ENCODE data around the gene NIN.
A peak's percentile ranks its signal among the peaks of the same experiment; 100 is the strongest.

NIN gene

GRCh38 chr14:50758305-50758704 is 72.7 kb downstream of the NIN start:
- DNase-seq: no peak

DNA sequence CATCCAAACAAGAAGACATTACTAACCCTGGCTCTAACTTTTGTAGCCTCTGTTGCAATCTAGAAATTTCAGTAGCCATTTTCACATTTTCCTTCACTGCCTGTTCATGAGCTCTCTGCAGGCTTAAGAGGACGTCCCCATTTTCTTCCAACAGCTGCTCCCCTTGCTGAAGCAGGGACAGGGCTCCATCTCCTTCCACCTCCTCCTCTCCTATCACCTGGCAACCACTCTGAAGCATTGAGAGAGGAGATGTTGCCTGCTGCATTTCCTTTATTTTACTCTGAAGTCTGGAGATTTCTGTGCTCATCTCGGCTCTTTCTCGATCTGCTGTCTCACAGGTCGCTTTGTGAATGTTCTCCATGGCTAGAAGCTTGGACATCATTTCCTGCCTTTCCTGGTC is 73.3 kb downstream of the NIN start:
- no peak for DNase-seq

GRCh38 chr14:50756300-50756699 is 74.7 kb downstream of the NIN start:
- DNase-seq: peak; percentile 26 to 36

DNA sequence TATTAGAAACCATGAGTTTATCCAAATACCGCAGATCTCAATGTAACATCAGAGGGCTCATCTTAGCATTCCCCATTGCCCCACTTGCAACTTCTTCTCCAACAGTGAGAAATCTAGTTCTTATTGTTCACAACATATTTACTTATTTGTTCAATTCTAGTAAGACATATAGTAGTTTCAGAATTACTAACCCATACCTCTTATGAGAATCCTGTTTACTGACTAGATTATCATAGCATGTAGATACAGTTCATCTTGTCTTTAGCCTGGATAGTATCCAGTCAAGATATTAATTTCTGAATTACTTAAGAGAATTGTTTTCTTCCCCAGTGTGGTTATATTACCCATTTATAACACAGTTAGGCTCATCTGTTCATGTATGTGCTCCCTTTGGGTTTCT is 80.6 kb downstream of the NIN start:
- DNase-seq: no peak

- no peak for DNase-seq
These were observed 85.4 kb downstream of the NIN start for GRCh38 chr14:50745401-50746058.

DNA sequence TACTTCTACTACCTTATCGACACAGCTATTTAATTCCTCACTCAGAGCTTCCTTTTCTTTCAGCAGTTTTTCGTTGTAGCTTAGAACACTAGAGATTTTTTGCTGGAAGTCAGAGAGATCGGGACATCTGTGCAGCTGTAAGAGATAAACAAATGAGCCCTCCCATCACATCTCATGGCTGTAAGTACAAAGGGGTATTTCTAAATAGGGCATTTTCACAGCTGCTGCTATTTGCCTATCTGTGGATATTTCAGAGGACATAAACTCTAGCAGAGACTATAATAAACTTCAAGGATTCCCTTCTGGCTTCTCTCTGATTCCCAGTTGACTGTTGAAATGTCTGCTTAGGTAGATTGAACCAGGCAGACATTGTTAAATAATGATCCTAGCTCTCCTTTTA is 86.7 kb downstream of the NIN start:
- no peak for DNase-seq

GRCh38 chr14:50741567-50741966 is 89.4 kb downstream of the NIN start:
- no peak for DNase-seq

DNA sequence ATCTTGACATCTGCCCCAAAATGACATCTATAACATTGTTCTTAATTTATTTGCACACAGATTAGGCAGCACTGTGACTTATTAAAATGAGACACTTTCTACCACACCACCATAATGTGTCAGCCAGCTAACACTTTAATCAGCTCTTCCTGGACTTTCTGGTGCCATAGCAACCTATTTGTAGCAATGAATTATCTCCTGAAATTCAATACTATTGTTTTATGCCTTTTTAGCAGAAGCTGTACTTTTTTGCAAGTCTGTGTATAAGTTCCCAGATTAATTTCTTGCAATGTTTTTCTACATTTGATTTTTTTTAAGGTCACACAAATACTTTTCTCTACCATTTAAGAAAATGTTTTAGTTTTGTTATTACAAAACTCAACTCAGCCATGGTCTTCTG is 90.1 kb downstream of the NIN start:
- DNase-seq: no peak

DNA sequence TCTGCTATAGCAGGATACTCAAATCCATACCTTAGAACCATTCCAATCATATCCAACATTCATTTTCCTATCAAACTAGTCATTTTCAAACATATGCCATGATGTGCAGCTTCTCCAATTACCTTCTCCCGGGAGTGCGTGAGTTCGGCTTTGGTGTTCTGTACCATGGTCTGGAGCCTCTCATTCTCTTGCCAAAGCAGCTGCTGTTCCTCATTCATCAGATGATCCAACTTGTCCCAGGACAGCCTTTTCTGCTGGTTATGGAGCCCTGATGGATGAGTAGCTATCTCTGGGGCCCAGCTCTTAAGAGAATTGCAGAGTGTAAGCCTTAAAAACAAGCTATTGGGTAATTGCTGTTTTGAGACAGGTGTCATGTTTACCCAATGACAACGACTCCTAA is 91.8 kb downstream of the NIN start:
- DNase-seq: no peak

DNA sequence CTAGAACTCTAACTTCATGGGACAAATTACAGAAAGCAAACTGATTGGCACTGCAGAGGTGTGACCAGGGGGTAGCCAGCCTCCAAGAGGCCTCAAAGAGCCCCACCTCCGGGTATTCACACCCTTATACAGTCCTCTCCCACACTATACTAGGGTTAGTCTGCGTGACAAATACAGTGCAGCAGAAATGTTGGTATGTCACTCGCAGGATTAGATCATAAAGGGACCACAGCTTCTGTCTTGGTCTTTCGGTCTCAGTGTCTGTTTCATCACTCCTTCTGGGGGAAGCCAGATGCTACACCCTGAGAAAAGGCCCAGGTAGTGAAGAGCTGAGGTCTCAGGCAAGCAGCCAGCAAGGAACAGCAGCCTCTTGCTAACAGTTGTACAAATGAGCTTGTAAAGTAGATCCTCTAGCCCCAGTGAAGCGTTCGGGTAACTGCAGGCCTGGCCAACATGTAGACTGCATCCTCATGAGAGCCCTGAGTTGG is 94.0 kb downstream of the NIN start:
- DNase-seq: no peak

- no peak for DNase-seq
These were observed 95.8 kb downstream of the NIN start for GRCh38 chr14:50734950-50735695.

GRCh38 chr14:50733494-50733893 is 97.5 kb downstream of the NIN start:
- DNase-seq: no peak

DNA sequence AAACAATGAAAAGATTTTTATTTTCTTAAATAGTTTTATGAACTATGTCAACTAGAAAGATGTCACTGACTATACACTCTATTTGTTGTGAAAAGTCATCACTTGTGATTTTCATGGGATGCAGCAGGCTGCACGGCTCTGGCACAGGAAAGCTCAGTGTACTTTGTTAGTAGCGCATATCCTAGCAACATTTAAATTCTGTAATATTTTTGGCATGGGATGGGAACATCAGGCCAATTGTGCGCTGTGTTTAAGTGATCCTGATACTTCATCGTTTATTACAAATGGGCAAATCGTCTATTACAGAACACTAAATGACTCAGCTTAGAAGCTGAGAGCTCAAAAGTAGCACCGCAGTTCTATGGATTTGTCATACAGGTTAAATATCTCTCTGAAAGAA is 102.1 kb downstream of the NIN start:
- DNase-seq: no peak

DNA sequence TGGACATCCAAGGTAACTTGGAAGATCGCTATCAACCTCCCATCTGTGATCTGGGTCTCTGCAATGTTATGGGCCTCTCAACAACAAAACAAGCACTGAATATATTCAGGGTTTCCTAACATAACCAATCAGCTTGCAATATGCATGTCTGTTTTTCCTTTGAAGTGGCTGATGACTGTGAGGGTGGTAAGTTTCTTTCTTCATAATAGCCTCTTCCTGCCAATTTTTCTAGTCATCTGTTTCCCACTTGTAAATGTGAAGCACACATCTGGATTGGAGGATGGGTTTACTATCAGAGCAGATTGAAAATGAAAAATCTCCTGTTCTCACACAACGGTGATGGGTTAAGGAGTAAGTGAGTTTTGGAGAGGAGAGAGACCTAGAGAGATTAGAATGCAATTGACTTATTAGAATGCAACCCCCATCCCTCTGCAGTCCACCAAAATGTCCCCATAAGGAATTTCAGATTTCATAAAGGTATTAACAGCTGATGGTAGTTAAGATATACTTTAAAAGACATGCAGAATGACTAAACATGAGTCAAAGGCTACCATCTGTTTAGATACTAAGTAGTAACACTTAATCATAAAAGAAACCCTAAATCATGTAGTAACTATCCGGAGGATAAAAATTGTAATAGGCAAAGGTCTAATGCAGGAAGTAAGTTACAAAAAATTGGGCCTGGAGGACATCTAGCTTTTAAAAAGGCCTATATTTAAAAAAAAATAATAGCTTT is 104.4 kb downstream of the NIN start:
- no peak for DNase-seq

- no peak for DNase-seq
These were observed 105.2 kb downstream of the NIN start for GRCh38 chr14:50725761-50726160.

DNA sequence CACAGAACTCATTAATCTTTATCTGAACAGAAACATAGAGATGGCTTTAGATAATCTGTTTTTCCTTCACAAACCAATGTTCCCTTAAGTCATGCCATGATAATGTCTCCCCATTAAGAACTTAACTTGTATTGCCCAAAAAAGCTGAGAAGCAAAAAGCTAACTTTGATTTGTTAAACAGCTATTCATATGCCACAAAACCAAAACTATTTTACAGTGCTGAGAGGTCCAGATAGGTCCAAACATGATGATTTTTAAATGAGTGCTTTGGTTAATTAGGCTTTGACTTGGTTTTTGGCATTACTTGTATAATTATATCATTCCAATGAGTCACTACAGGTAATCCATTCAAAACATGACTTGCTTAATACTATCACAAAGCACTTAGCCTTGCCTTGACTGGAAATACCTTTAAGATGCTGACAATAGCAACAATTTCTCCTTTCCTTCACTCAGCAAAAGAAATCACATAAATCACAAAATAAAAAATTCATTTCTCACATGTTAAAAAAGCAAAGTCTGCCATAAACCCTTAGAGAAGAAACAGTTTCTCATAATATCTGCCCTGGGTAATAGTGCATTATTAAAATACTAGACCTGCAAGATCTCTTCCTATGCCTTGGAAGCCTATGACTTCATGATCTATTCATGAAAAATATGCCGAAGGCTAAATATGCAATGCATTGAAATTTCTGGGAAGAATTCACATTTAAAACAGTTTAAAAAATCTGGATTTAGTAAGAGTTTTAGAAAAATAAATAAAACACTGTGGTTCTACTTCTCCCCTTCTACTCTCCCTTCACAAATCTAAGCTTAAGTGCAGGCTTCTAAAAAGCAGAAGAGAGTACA is 110.8 kb downstream of the NIN start:
- no peak for DNase-seq

DNA sequence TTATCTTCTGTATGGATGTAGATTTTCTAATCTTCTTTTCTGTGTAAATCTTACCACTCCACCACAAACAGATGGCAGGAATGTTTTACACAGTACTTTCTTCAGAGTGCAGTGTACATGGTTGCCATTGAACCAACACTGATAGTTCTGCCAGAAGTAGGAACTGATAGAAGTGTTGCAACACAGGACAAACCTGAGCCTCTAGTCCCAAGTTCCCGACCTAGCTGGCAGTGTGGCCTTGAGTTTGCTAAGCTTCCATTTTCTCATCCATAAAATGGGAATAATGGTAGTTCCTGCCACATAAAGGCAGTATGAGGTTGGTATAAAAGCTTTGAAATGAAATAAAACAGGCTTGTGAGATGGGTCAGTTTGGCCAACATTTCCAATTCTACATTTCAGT is 112.0 kb downstream of the NIN start:
- DNase-seq: no peak

- DNase-seq: no peak
These were observed 113.2 kb downstream of the NIN start for GRCh38 chr14:50717811-50718210.

DNA sequence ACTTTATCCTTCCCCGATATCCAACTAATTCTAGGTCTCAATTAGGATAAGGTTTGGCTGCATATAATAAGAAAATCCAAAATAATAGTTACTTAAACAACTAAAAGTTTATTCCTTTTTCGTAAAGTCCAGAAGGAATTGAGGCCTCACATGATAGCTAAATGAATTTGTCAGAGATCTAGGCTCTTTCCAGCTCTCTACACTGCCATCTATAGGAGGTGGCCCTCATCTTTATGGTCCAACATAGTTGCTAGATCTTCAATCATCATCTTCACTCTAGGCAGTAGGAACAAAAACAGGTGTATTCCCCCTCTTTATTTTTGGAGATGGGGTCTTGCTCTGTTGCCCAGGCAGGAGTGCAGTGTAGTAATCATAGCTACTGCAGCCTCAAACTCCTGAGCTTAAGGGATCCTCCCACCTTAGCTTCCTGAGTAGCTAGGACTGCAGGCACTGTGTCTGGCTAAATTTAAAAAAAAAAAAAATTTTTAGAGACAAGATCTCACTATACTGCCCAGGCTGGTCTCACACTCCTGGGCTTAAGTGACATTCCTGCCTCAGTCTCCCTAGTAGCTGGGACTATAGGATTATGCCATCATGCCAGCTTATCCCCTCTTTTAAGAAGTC is 116.4 kb downstream of the NIN start:
- peak; percentile 31 to 75 for DNase-seq

DNA sequence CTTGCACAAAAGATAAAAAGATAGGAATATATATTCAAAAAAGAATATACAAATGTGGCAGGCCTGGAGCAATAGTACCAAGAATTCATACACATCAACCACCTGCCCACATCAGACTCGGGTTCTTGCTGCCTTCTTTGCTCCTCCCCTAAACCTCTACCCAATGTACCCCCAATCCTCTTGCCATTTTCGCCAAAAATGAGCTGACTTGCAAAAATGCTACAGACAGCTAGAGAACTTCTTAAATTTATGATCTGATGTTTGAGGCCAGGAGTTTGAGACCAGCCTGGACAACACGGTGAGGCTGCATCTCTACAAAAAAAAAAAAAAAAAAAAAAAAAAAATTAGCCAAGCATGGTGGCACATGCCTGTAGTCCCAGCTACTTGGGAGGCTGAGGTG is 119.9 kb downstream of the NIN start:
- DNase-seq: no peak

DNA sequence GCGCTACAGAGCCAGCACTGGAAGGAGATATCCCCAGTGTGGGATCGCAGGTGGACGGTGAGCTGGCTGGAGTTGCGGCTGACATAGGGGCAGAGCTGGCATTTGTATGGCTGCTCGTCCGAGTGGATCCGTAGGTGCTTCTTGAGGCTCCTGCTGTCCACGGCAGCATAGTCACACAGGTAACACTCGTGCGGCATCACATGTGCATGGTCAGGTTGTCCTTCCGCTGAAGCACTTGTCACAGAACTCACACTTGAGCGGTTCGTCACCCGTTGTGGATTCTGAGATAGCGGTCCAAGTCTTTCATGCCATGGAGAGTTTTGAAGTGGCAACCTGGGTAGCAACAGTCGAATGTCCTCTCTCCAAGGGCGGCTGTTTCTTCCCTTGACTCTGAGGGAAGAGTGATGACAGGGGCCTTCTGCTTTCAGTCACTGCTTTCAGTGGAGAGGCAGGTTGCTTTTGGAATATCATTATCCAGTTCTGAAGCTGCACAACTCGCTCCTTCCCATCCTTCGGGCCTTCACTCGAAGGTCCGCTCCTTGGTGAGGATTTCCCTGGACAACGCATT is 125.9 kb downstream of the NIN start:
- DNase-seq: no peak

GRCh38 chr14:50704454-50705010 is 126.4 kb downstream of the NIN start:
- DNase-seq: no peak
